Stimulated activated CD4-positive, alpha-beta T cell treated with anti-CD3 and anti-CD28 coated beads, Interleukin-2, amount 100 ng/mL, for 48 hours (primary cell): Measurements from ENCODE around the gene PRRC2A.
A peak's percentile ranks its signal among the peaks of the same experiment; 100 is the strongest.
"Not testable (repeated sequence)": the region's sequence is repeated elsewhere in the genome, so short reads cannot be mapped to it uniquely, and the experiment has no call there.

Source experiments
- DNase-seq, 2 donors: peaks; one replicate each; pipeline ENCODE4 v3.0.0-alpha.2; 2020

Gene PRRC2A

GRCh38 chr6:31586008-31586407 is 34.5 kb upstream of the PRRC2A start, which contains the start of gene LST1:
Gene LST1, plus strand, starts transcription at chr6:31586277. Its CDS starts 1,023 bp downstream, at chr6:31587300.
- DNase-seq, result no peak

GRCh38 chr6:31586599-31587281 is 33.8 kb upstream of the PRRC2A start:
- no peak for DNase-seq

DNA sequence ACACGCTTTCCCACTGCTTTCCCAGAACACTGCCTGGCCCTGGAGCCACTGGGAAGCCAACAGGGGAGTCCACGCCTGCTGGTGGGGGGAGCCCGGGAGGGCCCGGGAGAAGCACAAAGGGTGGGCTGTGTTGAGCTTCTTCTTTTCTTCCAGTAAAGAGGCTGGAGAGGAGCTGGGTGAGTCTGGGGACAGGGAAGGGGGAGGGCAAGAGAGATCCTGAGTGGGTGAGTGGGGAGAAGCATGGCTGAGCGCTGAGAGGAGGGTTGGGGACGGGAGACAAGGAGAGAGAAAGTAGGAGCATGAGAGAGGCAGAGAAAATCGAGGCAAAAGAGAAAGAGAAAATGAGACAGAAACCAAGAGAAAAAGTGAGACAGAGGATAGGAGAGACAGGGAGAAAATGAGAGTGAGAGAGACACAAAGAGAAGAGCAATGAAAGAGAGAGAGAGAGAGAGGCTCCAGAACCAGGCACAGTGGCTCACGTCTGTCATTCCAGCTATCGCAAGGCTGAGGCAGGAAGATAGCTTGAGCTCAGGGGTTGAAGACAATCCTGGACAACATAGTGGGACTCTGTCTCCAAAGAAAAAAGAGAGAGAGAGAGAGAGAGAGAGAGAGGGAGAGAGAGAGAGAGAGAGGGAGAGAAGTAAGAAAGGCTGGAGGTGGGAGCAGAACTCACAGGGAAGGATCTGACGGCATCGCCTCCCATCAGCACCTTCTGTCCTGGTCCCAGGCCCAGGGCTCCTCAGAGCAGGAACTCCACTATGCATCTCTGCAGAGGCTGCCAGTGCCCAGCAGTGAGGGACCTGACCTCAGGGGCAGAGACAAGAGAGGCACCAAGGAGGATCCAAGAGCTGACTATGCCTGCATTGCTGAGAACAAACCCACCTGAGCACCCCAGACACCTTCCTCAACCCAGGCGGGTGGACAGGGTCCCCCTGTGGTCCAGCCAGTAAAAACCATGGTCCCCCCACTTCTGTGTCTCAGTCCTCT is 32.4 kb upstream of the PRRC2A start:
- no peak for DNase-seq

DNA sequence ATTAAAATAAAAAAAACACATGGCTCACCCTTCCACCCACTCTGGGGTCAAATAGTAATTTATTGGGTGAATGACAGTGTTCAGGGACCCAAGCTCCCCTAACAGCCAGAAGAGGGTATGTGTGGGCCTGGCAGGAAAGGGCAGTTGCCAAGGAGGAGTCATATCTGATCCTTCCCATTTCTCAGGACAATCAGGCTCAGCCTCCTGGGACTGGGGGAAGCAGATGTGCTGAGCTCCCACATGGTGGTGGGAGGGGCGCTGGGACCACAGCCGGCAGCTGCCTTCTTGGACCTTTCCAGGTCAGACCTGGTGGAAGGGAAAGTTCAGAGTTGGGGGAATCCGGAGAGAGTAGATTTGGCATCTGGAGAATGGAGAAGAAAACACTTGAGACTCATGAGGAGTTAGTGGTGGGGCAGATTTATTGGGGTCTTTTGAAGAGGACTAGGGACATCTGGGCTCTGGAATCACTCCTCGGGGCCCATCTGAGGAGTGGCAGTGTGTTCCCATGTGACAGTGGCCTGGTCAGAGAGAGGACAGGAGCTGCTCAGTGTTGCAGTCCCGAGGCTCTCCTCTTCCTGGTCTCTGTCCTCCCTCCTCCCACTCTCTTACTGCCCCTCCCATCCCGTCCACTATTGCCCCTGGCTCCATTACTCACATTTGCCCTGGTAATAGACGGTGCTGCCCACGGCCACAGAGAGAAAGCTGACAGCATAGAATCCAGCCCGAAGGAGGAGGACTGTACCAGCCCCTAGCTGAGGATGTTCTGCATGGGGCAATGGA is 31.5 kb upstream of the PRRC2A start:
- no peak for DNase-seq

DNA sequence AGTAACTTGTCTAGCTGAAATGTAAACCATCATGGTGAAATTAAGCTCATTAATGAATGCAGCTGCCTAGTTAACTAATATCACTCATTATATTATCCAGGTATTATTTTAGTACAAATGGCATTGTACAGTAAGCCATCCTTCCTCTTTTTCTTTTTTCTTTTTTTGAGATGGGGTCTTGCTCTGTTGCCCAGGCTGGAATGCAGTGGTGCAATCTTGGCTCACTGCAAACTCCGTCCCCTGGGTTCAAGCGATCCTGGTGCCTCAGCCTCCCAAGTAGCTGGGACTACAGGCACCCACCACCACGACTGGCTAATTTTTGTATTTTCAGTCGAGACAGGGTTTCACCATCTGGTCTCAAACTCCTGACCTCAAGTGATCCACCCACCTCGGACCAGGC is 29.8 kb upstream of the PRRC2A start:
- DNase-seq, result not testable (repeated sequence)

DNA sequence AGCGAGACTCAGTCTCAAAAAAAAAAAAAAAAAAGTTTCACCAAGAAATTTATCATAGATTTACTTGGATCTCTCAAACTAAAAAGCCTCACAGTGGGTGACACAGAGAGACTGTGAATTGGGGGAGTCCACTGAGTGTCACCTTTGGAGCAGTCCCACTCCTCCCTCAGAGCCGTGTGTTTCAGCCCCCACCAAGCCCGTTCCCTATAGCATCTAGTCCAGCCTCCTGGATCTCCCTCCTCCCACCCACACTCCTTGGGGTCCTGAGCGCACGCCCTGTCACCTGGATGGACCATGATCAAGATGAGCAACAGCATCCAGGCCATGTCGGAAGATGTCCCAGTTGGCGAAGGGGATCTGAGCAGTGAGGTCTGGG is 28.1 kb upstream of the PRRC2A start:
- no peak for DNase-seq

GRCh38 chr6:31597006-31597405 is 23.5 kb upstream of the PRRC2A start:
- no peak for DNase-seq

GRCh38 chr6:31607317-31607716 is 13.2 kb upstream of the PRRC2A start:
- no peak for DNase-seq

GRCh38 chr6:31609519-31610406 is 10.8 kb upstream of the PRRC2A start:
- DNase-seq, result no peak

DNA sequence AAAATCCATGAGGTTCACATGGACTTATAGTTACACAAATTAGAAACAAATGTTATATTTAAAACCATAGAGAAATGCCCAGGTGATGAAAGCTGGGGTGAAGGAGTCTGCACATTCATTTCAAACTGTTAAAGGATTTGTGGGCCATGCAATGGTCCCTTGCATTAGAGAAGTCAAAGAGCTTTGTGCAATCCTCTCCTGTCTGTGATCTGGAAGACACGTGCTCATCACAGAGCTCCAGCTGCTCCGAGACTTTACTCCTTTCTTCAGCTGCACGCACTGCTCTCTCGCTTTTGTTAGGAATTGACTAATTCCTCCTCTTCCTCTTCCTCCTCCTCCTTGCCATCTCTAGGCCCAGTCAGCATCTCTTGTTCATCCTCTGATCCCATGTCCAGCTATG is 9.5 kb upstream of the PRRC2A start:
- DNase-seq, result no peak

DNA sequence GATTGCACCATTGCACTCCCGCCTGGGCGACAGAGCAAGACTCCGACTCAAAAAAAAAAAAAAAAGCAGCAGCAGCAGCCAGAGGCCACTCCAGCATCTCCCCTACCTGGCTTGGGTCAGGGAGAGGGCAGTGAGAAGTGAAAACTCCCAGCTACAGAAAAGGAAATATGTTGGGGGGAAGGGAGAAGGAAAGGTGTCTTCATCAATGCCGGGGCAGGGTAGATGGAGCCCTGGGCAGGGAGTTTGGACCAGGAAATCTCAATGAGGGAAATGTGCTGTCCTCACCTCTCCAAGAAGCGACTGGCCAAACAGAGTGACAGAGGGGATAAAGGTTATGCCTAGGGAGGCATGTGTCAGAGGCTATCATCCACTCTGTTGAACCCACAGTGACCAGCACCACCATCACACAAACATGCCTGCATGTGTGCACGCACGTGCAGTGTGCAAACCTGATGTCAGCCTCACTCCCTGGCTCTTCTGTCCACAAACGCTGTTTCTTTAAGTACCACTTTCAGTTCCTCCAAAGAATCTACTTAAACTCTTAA is 6.4 kb upstream of the PRRC2A start:
- no peak for DNase-seq

DNA sequence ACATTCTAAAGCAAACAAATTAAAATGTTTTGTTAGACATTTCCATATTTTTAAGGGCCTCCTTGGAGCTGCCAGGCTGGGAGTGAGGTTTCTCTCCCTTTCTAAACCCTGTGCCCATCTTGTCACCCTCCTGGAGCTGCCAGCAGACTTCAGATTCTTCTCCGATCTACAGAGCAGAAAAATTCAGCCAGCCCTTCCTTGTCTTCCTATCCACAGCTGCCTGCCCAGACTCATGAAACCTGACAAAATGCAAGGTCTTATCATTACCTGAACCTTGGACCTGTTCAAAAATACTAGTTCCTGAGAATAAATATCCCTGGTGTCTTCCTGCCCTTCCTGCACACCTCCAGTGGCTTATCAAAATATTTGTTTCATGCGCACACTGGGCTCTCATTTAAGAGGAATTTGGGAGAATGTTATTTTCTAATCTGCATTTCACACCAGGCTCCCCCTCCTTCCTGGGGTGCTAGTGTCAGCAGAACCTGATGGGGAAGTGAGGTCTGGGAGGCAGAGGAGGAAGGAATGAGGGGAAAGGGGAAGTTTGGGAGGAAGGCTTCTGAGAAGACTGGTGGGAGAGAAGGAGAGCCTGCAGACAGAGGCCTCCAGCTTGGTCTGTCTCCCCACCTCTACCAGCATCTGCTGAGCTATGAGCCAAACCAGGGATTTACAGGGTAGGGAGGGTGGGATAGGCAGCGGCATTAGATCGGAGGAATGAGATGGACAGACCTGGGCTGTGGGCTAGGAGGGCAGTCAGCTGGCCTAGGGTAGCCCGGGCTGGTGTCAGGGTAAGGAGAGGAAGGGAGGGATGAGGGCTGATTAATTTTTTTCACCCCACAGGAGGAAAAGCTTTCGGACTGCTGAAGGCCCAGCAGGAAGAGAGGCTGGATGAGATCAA is 5.6 kb upstream of the PRRC2A start, which contains the start of gene AIF1:
AIF1 (plus strand) TSS at position 551 of the 895 bp plus-strand sequence; CDS start at position 647, 96 bp downstream.
- no peak for DNase-seq

DNA sequence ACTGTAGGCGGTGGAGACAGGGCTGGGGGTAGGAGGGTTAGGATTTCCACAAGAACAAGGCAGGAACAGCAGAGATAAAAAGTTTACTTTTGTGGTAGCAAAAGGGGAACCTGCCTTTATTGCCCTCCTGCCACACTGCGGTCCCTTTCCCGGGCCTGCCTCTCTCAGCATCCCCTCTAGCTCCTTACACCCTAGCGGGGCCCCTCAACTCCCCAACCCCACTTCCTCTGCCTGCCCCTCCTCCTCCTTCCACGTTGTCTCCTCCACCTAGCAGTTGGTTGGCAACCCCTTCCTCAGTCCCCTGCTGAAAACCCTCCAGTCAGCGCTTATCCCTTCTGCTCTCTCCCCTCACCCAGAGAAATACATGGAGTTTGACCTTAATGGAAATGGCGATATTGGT is 4.8 kb upstream of the PRRC2A start:
- no peak for DNase-seq

DNA sequence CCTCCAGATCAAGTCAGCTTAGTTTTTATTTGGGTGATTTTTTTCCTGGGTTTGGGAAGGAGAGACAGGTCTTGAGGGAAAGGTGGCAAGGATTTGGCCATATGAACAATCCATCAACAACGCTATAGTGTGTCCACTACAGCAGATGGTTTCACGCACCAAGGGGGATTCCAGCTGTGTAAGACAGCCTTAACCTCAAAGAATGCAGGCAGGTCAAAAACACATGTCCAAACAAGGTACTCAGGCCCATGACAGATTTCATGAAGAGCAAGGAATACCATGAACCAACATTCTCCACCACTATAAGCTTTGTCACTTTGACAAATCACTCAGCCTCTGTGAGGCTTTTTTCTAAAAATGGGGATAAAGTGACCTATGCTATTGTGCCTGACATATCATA is 3.5 kb upstream of the PRRC2A start:
- DNase-seq, result no peak

- peak; percentile 93 to 94 for DNase-seq
Observed at GRCh38 chr6:31619805-31620585, 520 bp upstream of the PRRC2A start.

DNA sequence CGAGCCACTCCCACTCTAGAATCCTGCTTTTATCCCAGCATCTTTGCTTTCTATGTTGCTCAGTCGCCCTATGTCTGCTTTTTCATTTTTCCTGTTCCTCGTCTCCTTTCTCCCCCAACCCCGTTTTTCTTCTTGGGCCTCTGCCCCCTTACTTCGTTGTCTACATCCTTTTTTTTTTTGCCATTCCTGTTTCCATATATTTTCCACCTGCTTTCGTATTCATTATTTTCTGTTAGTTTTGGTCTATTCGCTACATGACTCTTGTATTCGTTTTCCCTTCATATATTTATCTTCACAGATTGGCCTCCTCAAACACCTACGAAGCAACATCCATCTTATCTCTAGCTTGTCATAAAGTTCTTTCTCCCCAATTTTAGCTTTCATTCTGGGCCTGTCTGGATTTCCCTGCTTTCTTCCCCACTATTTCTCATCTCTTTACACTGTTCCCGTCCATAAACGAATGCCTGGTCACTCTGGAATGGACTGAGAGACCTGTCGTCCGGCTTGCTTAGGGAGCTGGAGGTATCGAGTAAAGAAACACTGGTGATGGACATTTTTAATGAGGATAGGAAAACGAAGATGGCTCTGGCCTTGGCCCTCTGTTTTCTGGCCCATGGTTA is 915 bp downstream of the PRRC2A start:
- DNase-seq, result no peak

DNA sequence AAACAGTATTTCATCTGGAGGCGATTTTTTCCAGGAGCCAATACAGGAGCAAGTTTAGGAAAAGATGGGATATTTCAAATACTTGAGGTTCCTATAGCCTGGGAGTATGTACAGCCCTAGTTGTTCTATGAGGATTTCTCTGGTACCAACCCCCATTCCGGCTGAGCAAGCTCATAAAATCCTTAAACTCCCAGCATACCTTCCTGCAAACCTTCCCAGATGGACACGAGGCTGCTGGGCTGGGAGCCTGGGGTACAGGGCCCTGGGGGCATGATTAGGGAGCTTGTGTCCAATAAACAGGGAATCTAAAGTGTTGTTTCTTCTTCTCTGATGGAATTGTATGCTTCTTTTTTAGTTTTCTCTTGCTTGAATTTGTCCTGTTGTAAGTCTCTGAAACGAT is 1.5 kb downstream of the PRRC2A start:
- DNase-seq, result no peak

GRCh38 chr6:31622684-31623091 is 2.2 kb downstream of the PRRC2A start:
- DNase-seq, result no peak

GRCh38 chr6:31624070-31624469 is 3.6 kb downstream of the PRRC2A start:
- DNase-seq, result no peak
